GM23338 (cell line): ENCODE measurements around the gene MBOAT7.

Source experiments
- EZH2 ChIP-seq: fragments of 200-600 bp; sonication (generic); IDR thresholded peaks from one replicate; pipeline ENCODE4 v1.8.0; 2017; ENCODE audit warnings: antibody characterized with exemption, mild to moderate bottlenecking, low read depth; ENCODE audit not compliant: unreplicated experiment
- EZH2phosphoT487 ChIP-seq: fragments of 200-600 bp; sonication (generic); IDR thresholded peaks from one replicate; pipeline ENCODE4 v1.8.1; 2018; ENCODE audit warnings: antibody characterized with exemption; ENCODE audit not compliant: unreplicated experiment
- JUNB ChIP-seq: IDR thresholded peaks from one replicate; pipeline ENCODE4 v1.6.1; 2016; ENCODE audit warnings: antibody characterized with exemption; ENCODE audit not compliant: unreplicated experiment
- POLR2AphosphoS5 ChIP-seq: IDR thresholded peaks from 2 replicates; pipeline ENCODE4 v1.6.1; 2016; ENCODE audit warnings: antibody characterized with exemption, low read depth
- TF ChIP-seq, protein P1 (sequence below), 2 experiments: fragments of 200-600 bp in 1 of 2; sonication (generic) in 1 of 2; conservative IDR thresholded peaks; 2 replicates each; pipeline versions ENCODE4 v1.5.1 to v1.6.1; 2016 to 2017; ENCODE audit warnings: antibody characterized with exemption in 2 of 2, low read depth in 2 of 2, mild to moderate bottlenecking in 2 of 2, moderate library complexity in 1 of 2
- TF ChIP-seq, protein P2 (sequence below): IDR thresholded peaks from one replicate; pipeline ENCODE4 v1.6.1; 2018; ENCODE audit warnings: antibody characterized with exemption; ENCODE audit not compliant: unreplicated experiment

DNA sequence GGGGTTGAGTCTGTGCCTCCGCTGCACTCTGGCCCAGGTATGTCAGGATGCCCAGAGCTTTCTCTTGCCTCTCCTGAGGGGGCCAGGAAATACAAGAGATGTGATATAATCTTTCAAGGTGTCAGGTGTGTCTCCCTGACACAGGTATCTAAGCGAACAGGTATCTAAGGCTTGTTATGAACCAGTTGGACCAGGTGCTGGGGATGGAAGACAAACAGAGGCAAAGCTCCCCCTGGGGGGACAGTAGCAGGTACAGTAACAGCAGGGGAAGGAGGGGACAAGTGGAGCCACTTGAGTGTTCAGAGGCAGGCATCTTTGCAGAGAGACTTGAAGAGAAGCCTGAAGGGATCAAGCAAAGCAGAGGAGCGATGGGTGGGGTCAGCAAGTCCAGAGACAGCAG is 32.4 kb downstream of the MBOAT7 start:
- TF ChIP-seq, protein P1, sequence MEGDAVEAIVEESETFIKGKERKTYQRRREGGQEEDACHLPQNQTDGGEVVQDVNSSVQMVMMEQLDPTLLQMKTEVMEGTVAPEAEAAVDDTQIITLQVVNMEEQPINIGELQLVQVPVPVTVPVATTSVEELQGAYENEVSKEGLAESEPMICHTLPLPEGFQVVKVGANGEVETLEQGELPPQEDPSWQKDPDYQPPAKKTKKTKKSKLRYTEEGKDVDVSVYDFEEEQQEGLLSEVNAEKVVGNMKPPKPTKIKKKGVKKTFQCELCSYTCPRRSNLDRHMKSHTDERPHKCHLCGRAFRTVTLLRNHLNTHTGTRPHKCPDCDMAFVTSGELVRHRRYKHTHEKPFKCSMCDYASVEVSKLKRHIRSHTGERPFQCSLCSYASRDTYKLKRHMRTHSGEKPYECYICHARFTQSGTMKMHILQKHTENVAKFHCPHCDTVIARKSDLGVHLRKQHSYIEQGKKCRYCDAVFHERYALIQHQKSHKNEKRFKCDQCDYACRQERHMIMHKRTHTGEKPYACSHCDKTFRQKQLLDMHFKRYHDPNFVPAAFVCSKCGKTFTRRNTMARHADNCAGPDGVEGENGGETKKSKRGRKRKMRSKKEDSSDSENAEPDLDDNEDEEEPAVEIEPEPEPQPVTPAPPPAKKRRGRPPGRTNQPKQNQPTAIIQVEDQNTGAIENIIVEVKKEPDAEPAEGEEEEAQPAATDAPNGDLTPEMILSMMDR (conservative IDR thresholded peaks at IDR 0.05; ENCODE audit: low read depth in 2 of 2), result no peak
- TF ChIP-seq POLR2AphosphoS5 (no peak), EZH2 (no peak), EZH2phosphoT487 (no peak), JUNB (no peak)
- TF ChIP-seq, protein P2, sequence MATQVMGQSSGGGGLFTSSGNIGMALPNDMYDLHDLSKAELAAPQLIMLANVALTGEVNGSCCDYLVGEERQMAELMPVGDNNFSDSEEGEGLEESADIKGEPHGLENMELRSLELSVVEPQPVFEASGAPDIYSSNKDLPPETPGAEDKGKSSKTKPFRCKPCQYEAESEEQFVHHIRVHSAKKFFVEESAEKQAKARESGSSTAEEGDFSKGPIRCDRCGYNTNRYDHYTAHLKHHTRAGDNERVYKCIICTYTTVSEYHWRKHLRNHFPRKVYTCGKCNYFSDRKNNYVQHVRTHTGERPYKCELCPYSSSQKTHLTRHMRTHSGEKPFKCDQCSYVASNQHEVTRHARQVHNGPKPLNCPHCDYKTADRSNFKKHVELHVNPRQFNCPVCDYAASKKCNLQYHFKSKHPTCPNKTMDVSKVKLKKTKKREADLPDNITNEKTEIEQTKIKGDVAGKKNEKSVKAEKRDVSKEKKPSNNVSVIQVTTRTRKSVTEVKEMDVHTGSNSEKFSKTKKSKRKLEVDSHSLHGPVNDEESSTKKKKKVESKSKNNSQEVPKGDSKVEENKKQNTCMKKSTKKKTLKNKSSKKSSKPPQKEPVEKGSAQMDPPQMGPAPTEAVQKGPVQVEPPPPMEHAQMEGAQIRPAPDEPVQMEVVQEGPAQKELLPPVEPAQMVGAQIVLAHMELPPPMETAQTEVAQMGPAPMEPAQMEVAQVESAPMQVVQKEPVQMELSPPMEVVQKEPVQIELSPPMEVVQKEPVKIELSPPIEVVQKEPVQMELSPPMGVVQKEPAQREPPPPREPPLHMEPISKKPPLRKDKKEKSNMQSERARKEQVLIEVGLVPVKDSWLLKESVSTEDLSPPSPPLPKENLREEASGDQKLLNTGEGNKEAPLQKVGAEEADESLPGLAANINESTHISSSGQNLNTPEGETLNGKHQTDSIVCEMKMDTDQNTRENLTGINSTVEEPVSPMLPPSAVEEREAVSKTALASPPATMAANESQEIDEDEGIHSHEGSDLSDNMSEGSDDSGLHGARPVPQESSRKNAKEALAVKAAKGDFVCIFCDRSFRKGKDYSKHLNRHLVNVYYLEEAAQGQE, result no peak
